Skin epidermis (tissue), 12 donors: ENCODE results near the gene UBE2E3.
A peak's percentile ranks its signal among the peaks of the same experiment; 100 is the strongest.
"Not testable (repeated sequence)": the region's sequence is repeated elsewhere in the genome, so short reads cannot be mapped to it uniquely, and the experiment has no call there.

ENCODE experiments used
- H3K27ac ChIP-seq, 21 experiments: fragments of 200-600 bp; sonication (generic) in 11 of 21; one replicate each; pipeline ENCODE4 v1.5.0; 2020; ENCODE audit warnings: mild to moderate bottlenecking in 3 of 21, inconsistent platforms in 2 of 21, moderate library complexity in 2 of 21
- H3K4me3 ChIP-seq, 7 experiments: fragments of 200-600 bp; sonication (generic) in 2 of 7; one replicate each; pipeline ENCODE4 v1.5.0; 2020; ENCODE audit warnings: inconsistent platforms in 2 of 7, mild to moderate bottlenecking in 2 of 7, moderate library complexity in 1 of 7

The UBE2E3 gene

GRCh38 chr2:180980106-180980942 lies at the start of gene UBE2E3:
Gene UBE2E3 (plus strand): TSS chr2:180980605. CDS start chr2:180982043, 1,438 bp downstream.
- H3K4me3 ChIP-seq, result peak within 1 kb of the TSS; percentile 57 to 84 (median 65)
- H3K27ac ChIP-seq, result peak within 1 kb of the TSS; percentile 57 to 92 (median 86)

GRCh38 chr2:180931841-180932240 lies 48.6 kb upstream of the UBE2E3 start:
- no peak overlapping the region for H3K27ac ChIP-seq

GRCh38 chr2:180933332-180933731 lies 47.1 kb upstream of the UBE2E3 start:
- H3K4me3 ChIP-seq, result no peak overlapping the region
- H3K27ac ChIP-seq, result no peak overlapping the region

More at GRCh38 chr2:180931841-180932240, 48.6 kb upstream of the UBE2E3 start:
- no peak overlapping the region for H3K4me3 ChIP-seq

- no peak overlapping the region for H3K27ac ChIP-seq
- H3K4me3 ChIP-seq, result no peak overlapping the region
Observed at GRCh38 chr2:180934911-180935310, 45.5 kb upstream of the UBE2E3 start.

GRCh38 chr2:180937480-180937879 lies 42.9 kb upstream of the UBE2E3 start:
- not testable (repeated sequence) for H3K27ac ChIP-seq, H3K4me3 ChIP-seq

GRCh38 chr2:180938451-180938850 lies 42.0 kb upstream of the UBE2E3 start:
- no peak overlapping the region for H3K4me3 ChIP-seq
- no peak overlapping the region for H3K27ac ChIP-seq

GRCh38 chr2:180943275-180943674 lies 37.1 kb upstream of the UBE2E3 start:
- Histone ChIP-seq H3K27ac (no peak overlapping the region), H3K4me3 (no peak overlapping the region)

- H3K27ac ChIP-seq, result no peak overlapping the region
- H3K4me3 ChIP-seq, result no peak overlapping the region
Observed at GRCh38 chr2:180944372-180944771, 36.0 kb upstream of the UBE2E3 start.

- no peak overlapping the region for H3K4me3 ChIP-seq
Observed at GRCh38 chr2:180947208-180947689, 33.2 kb upstream of the UBE2E3 start.

GRCh38 chr2:180949896-180950295 lies 30.5 kb upstream of the UBE2E3 start:
- H3K27ac ChIP-seq, result no peak overlapping the region
- no peak overlapping the region for H3K4me3 ChIP-seq

More at GRCh38 chr2:180947208-180947689, 33.2 kb upstream of the UBE2E3 start:
- no peak overlapping the region for H3K27ac ChIP-seq

GRCh38 chr2:180952082-180952481 lies 28.3 kb upstream of the UBE2E3 start:
- Histone ChIP-seq H3K27ac (no peak overlapping the region), H3K4me3 (no peak overlapping the region)

GRCh38 chr2:180952731-180953336 lies 27.6 kb upstream of the UBE2E3 start:
- H3K27ac ChIP-seq, result no peak overlapping the region
- H3K4me3 ChIP-seq, result no peak overlapping the region

- Histone ChIP-seq H3K4me3 (no peak overlapping the region), H3K27ac (no peak overlapping the region)
Observed at GRCh38 chr2:180953550-180953949, 26.9 kb upstream of the UBE2E3 start.

- Histone ChIP-seq H3K4me3 (no peak overlapping the region), H3K27ac (no peak overlapping the region)
Observed at GRCh38 chr2:180955101-180955500, 25.3 kb upstream of the UBE2E3 start.

- no peak overlapping the region for H3K27ac ChIP-seq
- no peak overlapping the region for H3K4me3 ChIP-seq
Observed at GRCh38 chr2:180959787-180960186, 20.6 kb upstream of the UBE2E3 start.

- no peak overlapping the region for H3K27ac ChIP-seq
- no peak overlapping the region for H3K4me3 ChIP-seq
Observed at GRCh38 chr2:180960982-180961381, 19.4 kb upstream of the UBE2E3 start.

GRCh38 chr2:180962727-180963314 lies 17.6 kb upstream of the UBE2E3 start:
- Histone ChIP-seq H3K4me3 (no peak overlapping the region), H3K27ac (no peak overlapping the region)

GRCh38 chr2:180966378-180966777 lies 14.0 kb upstream of the UBE2E3 start:
- no peak overlapping the region for H3K4me3 ChIP-seq

GRCh38 chr2:180969124-180969523 lies 11.3 kb upstream of the UBE2E3 start:
- Histone ChIP-seq H3K4me3 (no peak overlapping the region), H3K27ac (no peak overlapping the region)

More at GRCh38 chr2:180966378-180966777, 14.0 kb upstream of the UBE2E3 start:
- no peak overlapping the region for H3K27ac ChIP-seq

- Histone ChIP-seq H3K27ac (no peak overlapping the region), H3K4me3 (no peak overlapping the region)
Observed at GRCh38 chr2:180970016-180970415, 10.4 kb upstream of the UBE2E3 start.

- Histone ChIP-seq H3K4me3 (no peak overlapping the region), H3K27ac (no peak overlapping the region)
Observed at GRCh38 chr2:180971811-180972210, 8.6 kb upstream of the UBE2E3 start.
